Measurements from ENCODE around the gene RARS1.

The RARS1 gene

DNA sequence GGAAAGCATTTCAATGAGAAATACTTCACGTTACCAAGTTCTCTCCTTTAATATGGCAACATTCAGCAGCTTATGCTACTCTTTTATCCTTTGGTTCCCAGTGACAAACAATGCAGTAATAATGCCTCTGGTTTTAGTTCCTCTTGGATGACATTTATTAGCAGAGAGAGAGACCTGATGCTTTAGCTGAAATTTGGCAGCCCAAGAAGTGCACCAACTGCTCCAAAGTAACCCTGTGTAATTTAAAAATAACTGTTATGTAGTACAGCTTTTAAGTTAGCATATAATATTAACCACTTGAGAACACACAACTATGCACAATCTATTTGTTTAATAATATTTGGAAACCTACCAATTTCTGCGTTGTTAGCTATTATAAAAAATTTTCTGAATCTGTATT, 71.1 kb downstream of the RARS1 start:
- no peak for DNase-seq (ENCODE audit: low read depth in 2 of 2)

DNA sequence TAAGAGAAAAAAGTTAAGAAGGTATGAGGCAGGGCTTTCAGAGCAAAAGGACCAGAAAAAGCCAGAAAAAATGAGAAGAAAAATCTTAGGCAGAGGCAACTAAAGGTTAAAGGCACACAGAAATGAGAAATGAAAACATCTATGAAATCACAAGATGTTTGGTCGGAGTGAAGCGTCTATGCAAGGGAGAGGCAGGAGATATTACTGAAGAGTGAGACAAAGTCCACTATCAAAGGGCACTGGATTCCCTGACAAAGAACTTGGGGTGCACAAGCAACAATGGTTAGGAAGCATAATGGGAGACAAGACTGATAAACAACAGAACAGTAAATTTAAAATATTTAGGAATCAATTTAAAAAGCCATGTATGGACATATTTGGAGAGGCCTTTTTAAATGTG, 76.0 kb downstream of the RARS1 start:
- no peak for DNase-seq (ENCODE audit: low read depth in 2 of 2)

GRCh38 chr5:168563959-168564358, 77.7 kb downstream of the RARS1 start:
- no peak for DNase-seq (ENCODE audit: low read depth in 2 of 2)

DNA sequence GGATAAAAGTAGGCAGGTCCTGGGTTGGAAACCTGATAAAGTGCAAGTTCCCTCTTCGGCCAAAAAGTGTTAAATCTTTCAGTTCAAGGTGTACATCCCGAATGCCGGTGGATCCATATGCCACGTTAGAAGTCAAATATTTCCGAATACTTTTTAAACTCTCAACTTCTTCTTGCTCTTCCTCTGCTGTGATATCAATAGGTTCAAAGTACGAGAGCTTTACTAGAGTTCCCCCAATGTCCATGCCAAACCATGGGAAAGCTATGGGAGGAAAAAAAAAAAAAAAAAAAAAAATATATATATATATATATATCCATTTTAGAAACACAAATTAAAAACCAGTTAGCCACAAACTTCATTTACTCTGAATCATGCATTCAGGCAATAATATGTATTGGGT, 82.5 kb downstream of the RARS1 start:
- DNase-seq (ENCODE audit: low read depth in 2 of 2), result no peak
